ENCODE measurements around the gene DUOXA2.
"Not testable (repeated sequence)": the region's sequence is repeated elsewhere in the genome, so short reads cannot be mapped to it uniquely, and the experiment has no call there.

Gene DUOXA2

GRCh38 chr15:45114076-45114750 is at the start of gene DUOXA2, which contains the start of gene DUOX2:
TSS of gene DUOXA2 (plus strand) at chr15:45114326. CDS start at chr15:45114606, 280 bp downstream.
TSS of gene DUOX2 (minus strand) at chr15:45114172. CDS start at chr15:45113411, 761 bp downstream.
- DNase-seq (ENCODE audit: low read depth in 2 of 3, low spot score in 2 of 3) = no peak

- no peak for DNase-seq (ENCODE audit: low read depth in 2 of 3, low spot score in 2 of 3)
Measured at GRCh38 chr15:45064386-45064785, 49.7 kb upstream of the DUOXA2 start.

GRCh38 chr15:45069942-45070360 is 44.2 kb upstream of the DUOXA2 start:
- DNase-seq (ENCODE audit: low read depth in 2 of 3, low spot score in 2 of 3) = not testable (repeated sequence)

- DNase-seq (ENCODE audit: low read depth in 2 of 3, low spot score in 2 of 3) = not testable (repeated sequence)
Measured at GRCh38 chr15:45073602-45074001, 40.5 kb upstream of the DUOXA2 start.

- DNase-seq (ENCODE audit: low read depth in 2 of 3, low spot score in 2 of 3) = not testable (repeated sequence)
Measured at GRCh38 chr15:45075440-45076320, 38.4 kb upstream of the DUOXA2 start.

GRCh38 chr15:45077391-45077790 is 36.7 kb upstream of the DUOXA2 start:
- DNase-seq (ENCODE audit: low read depth in 2 of 3, low spot score in 2 of 3) = not testable (repeated sequence)

GRCh38 chr15:45079201-45079600 is 34.9 kb upstream of the DUOXA2 start:
- not testable (repeated sequence) for DNase-seq (ENCODE audit: low read depth in 2 of 3, low spot score in 2 of 3)

- not testable (repeated sequence) for DNase-seq (ENCODE audit: low read depth in 2 of 3, low spot score in 2 of 3)
Measured at GRCh38 chr15:45079628-45080246, 34.4 kb upstream of the DUOXA2 start.

- not testable (repeated sequence) for DNase-seq (ENCODE audit: low read depth in 2 of 3, low spot score in 2 of 3)
Measured at GRCh38 chr15:45080593-45080992, 33.5 kb upstream of the DUOXA2 start.

GRCh38 chr15:45082412-45082811 is 31.7 kb upstream of the DUOXA2 start:
- DNase-seq (ENCODE audit: low read depth in 2 of 3, low spot score in 2 of 3) = not testable (repeated sequence)

GRCh38 chr15:45083223-45083622 is 30.9 kb upstream of the DUOXA2 start:
- DNase-seq (ENCODE audit: low read depth in 2 of 3, low spot score in 2 of 3) = no peak

GRCh38 chr15:45084163-45084562 is 30.0 kb upstream of the DUOXA2 start:
- no peak for DNase-seq (ENCODE audit: low read depth in 2 of 3, low spot score in 2 of 3)

- DNase-seq (ENCODE audit: low read depth in 2 of 3, low spot score in 2 of 3) = no peak
Measured at GRCh38 chr15:45087513-45087912, 26.6 kb upstream of the DUOXA2 start.

GRCh38 chr15:45088801-45089711 is 25.1 kb upstream of the DUOXA2 start:
- no peak for DNase-seq (ENCODE audit: low read depth in 2 of 3, low spot score in 2 of 3)

GRCh38 chr15:45089712-45090373 is 24.3 kb upstream of the DUOXA2 start:
- no peak for DNase-seq (ENCODE audit: low read depth in 2 of 3, low spot score in 2 of 3)

- no peak for DNase-seq (ENCODE audit: low read depth in 2 of 3, low spot score in 2 of 3)
Measured at GRCh38 chr15:45091161-45091560, 23.0 kb upstream of the DUOXA2 start.

- no peak for DNase-seq (ENCODE audit: low read depth in 2 of 3, low spot score in 2 of 3)
Measured at GRCh38 chr15:45091576-45091975, 22.6 kb upstream of the DUOXA2 start.

GRCh38 chr15:45093013-45093412 is 21.1 kb upstream of the DUOXA2 start:
- no peak for DNase-seq (ENCODE audit: low read depth in 2 of 3, low spot score in 2 of 3)

- no peak for DNase-seq (ENCODE audit: low read depth in 2 of 3, low spot score in 2 of 3)
Measured at GRCh38 chr15:45093622-45094357, 20.3 kb upstream of the DUOXA2 start.

All from activated CD8-positive, alpha-beta memory T cell treated with anti-CD3 and anti-CD28 coated beads for 48 hours (primary cell).